SK-N-SH treated with all-trans-retinoic acid at 6 μM for 48 hours (cell line): ENCODE measurements around the gene TGIF1.

Source experiments
- ATAC-seq: fragments of 200-7000 bp; cut with Tn5 transposase; 3 replicates; pipeline ENCODE4 v1.9.1; 2020; ENCODE audit warnings: mild to moderate bottlenecking, moderate library complexity
- ARNTL ChIP-seq: fragments of 450-650 bp; formaldehyde crosslinking; IDR thresholded peaks from 2 replicates; pipeline ENCODE4 v1.5.0; 2020; ENCODE audit warnings: low read depth, mild to moderate bottlenecking, moderate library complexity, borderline replicate concordance
- BACH2 ChIP-seq: fragments of 250-450 bp; sonication (Bioruptor Pico); IDR thresholded peaks from 2 replicates; pipeline ENCODE4 v1.9.0; 2021; ENCODE audit warnings: mild to moderate bottlenecking, borderline replicate concordance
- CSDC2 ChIP-seq: fragments of 250-450 bp; sonication (Bioruptor Pico); IDR thresholded peaks from 2 replicates; pipeline ENCODE4 v1.5.0; 2020; ENCODE audit warnings: mild to moderate bottlenecking, moderate library complexity
- ESRRG ChIP-seq: fragments of 250-450 bp; sonication (Bioruptor Pico); IDR thresholded peaks from 2 replicates; pipeline ENCODE4 v1.6.1; 2021; ENCODE audit warnings: mild to moderate bottlenecking
- GLIS3 ChIP-seq: fragments of 250-450 bp; sonication (Bioruptor Pico); IDR thresholded peaks from 2 replicates; pipeline ENCODE4 v1.5.0; 2020; ENCODE audit warnings: mild to moderate bottlenecking, moderate library complexity
- ISL1 ChIP-seq: fragments of 250-450 bp; sonication (Bioruptor Pico); IDR thresholded peaks from 2 replicates; pipeline ENCODE4 v2.1.2; 2022; ENCODE audit warnings: mild to moderate bottlenecking, moderate library complexity
- OSR1 ChIP-seq: fragments of 250-450 bp; sonication (Bioruptor Pico); IDR thresholded peaks from 2 replicates; pipeline ENCODE4 v1.8.0; 2022; ENCODE audit warnings: moderate library complexity, mild to moderate bottlenecking, inconsistent platforms
- PPARA ChIP-seq: fragments of 250-450 bp; sonication (Bioruptor Pico); IDR thresholded peaks from 2 replicates; pipeline ENCODE4 v1.5.0; 2020; ENCODE audit warnings: mild to moderate bottlenecking, borderline replicate concordance
- RARB ChIP-seq: fragments of 250-450 bp; sonication (Bioruptor Pico); IDR thresholded peaks from 2 replicates; pipeline ENCODE4 v1.8.0; 2021; ENCODE audit warnings: mild to moderate bottlenecking, moderate library complexity
- SNAI2 ChIP-seq: fragments of 250-450 bp; sonication (Bioruptor Pico); IDR thresholded peaks from 2 replicates; pipeline ENCODE4 v1.5.0; 2020; ENCODE audit warnings: mild to moderate bottlenecking, moderate library complexity
- TCF4 ChIP-seq: fragments of 250-450 bp; sonication (Bioruptor Pico); IDR thresholded peaks from 2 replicates; pipeline ENCODE4 v1.8.0; 2021; ENCODE audit warnings: mild to moderate bottlenecking, moderate library complexity, borderline replicate concordance
- TOX ChIP-seq: fragments of 250-450 bp; sonication (Bioruptor Pico); IDR thresholded peaks from 2 replicates; pipeline ENCODE4 v1.8.0; 2021; ENCODE audit warnings: mild to moderate bottlenecking, moderate library complexity, borderline replicate concordance
- ZC3H10 ChIP-seq: fragments of 250-450 bp; sonication (Bioruptor Pico); IDR thresholded peaks from 2 replicates; pipeline ENCODE4 v1.5.1; 2021; ENCODE audit warnings: mild to moderate bottlenecking, moderate library complexity
- ZFP3 ChIP-seq: fragments of 250-450 bp; sonication (Bioruptor Pico); IDR thresholded peaks from 2 replicates; pipeline ENCODE4 v1.5.0; 2020; ENCODE audit warnings: mild to moderate bottlenecking, moderate library complexity
- ZFP30 ChIP-seq: fragments of 450-650 bp; formaldehyde crosslinking; IDR thresholded peaks from 2 replicates; pipeline ENCODE4 v1.5.0; 2022; ENCODE audit warnings: mild to moderate bottlenecking, moderate library complexity
- ZNF565 ChIP-seq: fragments of 450-650 bp; formaldehyde crosslinking; conservative IDR thresholded peaks from 2 replicates; pipeline ENCODE4 v1.5.0; 2020; ENCODE audit warnings: low read depth, mild to moderate bottlenecking, moderate library complexity
- ZNF70 ChIP-seq: fragments of 450-650 bp; formaldehyde crosslinking; IDR thresholded peaks from 2 replicates; pipeline ENCODE4 v1.5.0; 2020; ENCODE audit warnings: mild to moderate bottlenecking, moderate library complexity
- ZNF8 ChIP-seq: fragments of 450-650 bp; formaldehyde crosslinking; IDR thresholded peaks from 2 replicates; pipeline ENCODE4 v1.5.0; 2020; ENCODE audit warnings: mild to moderate bottlenecking, moderate library complexity
- TF ChIP-seq, protein P1 (sequence below): fragments of 250-450 bp; sonication (Bioruptor Pico); IDR thresholded peaks from 2 replicates; pipeline ENCODE4 v1.8.0; 2021; ENCODE audit warnings: low read depth, mild to moderate bottlenecking, moderate library complexity, borderline replicate concordance
- TF ChIP-seq, protein P2 (sequence below): fragments of 250-450 bp; sonication (Bioruptor Pico); IDR thresholded peaks from 2 replicates; pipeline ENCODE4 v1.5.1; 2021; ENCODE audit warnings: mild to moderate bottlenecking, moderate library complexity
- TF ChIP-seq, protein P3 (sequence below): fragments of 250-450 bp; sonication (Bioruptor Pico); IDR thresholded peaks from 2 replicates; pipeline ENCODE4 v1.5.0; 2020; ENCODE audit warnings: mild to moderate bottlenecking, moderate library complexity
- TF ChIP-seq, protein P4 (sequence below): fragments of 250-450 bp; sonication (Bioruptor Pico); IDR thresholded peaks from 2 replicates; pipeline ENCODE4 v1.8.0; 2020; ENCODE audit warnings: mild to moderate bottlenecking, moderate library complexity, borderline replicate concordance

The TGIF1 gene

DNA sequence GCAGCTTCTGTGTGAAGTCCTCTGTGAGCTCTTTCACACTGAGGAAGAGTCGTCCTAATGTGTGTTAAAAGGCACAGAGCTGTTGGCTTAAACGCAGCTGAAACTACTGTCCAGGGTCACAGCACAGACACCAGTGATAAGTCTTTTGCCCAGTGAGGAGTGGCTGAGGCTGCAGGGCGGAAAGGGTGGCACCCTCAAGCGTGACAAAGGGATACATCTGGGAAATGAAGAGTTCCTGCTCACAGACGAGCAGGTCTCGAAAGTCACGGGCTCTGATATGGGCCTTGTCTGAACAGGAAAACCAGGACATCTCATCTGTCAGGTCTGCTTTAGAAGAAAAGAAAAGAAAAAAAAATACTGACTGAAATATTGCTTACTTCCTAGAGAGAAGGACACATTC lies 36.5 kb downstream of the TGIF1 start (continued):
- TF ChIP-seq, protein P1, sequence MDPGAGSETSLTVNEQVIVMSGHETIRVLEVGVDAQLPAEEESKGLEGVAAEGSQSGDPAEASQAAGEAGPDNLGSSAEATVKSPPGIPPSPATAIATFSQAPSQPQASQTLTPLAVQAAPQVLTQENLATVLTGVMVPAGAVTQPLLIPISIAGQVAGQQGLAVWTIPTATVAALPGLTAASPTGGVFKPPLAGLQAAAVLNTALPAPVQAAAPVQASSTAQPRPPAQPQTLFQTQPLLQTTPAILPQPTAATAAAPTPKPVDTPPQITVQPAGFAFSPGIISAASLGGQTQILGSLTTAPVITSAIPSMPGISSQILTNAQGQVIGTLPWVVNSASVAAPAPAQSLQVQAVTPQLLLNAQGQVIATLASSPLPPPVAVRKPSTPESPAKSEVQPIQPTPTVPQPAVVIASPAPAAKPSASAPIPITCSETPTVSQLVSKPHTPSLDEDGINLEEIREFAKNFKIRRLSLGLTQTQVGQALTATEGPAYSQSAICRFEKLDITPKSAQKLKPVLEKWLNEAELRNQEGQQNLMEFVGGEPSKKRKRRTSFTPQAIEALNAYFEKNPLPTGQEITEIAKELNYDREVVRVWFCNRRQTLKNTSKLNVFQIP (CRISPR knock-in tag), result no peak
- TF ChIP-seq ARNTL (no peak), CSDC2 (CRISPR knock-in tag) (no peak), ZC3H10 (CRISPR knock-in tag) (no peak), TOX (no peak), PPARA (CRISPR knock-in tag) (no peak)

DNA sequence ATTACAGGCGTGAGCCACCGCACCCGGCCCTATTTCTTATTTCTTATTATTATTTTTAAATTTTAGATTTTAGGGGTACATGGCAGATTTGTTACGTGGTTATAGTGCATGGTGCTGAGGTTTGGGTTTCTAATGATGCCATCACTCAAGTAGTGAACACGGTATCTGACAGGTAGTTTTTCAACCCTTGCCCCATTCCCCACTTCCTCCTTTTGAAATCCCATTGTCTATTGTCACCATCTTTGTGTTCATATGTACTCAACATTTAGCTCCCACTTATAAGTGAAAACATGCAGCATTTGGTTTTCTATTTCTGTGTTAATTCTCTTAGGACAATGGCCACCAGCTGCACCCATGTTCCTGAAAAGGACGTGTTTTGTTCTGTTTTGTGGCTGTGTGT lies 39.5 kb downstream of the TGIF1 start:
- TF ChIP-seq SNAI2 (CRISPR knock-in tag) (no peak), GLIS3 (CRISPR knock-in tag) (no peak), TCF4 (CRISPR knock-in tag) (no peak), PPARA (CRISPR knock-in tag) (no peak), ISL1 (CRISPR knock-in tag) (no peak), OSR1 (no peak), ARNTL (no peak), TOX (no peak), ZFP30 (CRISPR knock-in tag) (no peak), ESRRG (no peak), ZC3H10 (CRISPR knock-in tag) (no peak), BACH2 (CRISPR knock-in tag) (no peak), ZNF8 (no peak), ZFP3 (CRISPR knock-in tag) (no peak), ZNF565 (CRISPR knock-in tag) (no peak), RARB (CRISPR knock-in tag) (no peak)
- TF ChIP-seq, protein P1 (CRISPR knock-in tag), result no peak
- TF ChIP-seq, protein P2, sequence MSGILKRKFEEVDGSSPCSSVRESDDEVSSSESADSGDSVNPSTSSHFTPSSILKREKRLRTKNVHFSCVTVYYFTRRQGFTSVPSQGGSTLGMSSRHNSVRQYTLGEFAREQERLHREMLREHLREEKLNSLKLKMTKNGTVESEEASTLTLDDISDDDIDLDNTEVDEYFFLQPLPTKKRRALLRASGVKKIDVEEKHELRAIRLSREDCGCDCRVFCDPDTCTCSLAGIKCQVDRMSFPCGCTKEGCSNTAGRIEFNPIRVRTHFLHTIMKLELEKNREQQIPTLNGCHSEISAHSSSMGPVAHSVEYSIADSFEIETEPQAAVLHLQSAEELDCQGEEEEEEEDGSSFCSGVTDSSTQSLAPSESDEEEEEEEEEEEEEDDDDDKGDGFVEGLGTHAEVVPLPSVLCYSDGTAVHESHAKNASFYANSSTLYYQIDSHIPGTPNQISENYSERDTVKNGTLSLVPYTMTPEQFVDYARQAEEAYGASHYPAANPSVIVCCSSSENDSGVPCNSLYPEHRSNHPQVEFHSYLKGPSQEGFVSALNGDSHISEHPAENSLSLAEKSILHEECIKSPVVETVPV, result no peak
- TF ChIP-seq, protein P3, sequence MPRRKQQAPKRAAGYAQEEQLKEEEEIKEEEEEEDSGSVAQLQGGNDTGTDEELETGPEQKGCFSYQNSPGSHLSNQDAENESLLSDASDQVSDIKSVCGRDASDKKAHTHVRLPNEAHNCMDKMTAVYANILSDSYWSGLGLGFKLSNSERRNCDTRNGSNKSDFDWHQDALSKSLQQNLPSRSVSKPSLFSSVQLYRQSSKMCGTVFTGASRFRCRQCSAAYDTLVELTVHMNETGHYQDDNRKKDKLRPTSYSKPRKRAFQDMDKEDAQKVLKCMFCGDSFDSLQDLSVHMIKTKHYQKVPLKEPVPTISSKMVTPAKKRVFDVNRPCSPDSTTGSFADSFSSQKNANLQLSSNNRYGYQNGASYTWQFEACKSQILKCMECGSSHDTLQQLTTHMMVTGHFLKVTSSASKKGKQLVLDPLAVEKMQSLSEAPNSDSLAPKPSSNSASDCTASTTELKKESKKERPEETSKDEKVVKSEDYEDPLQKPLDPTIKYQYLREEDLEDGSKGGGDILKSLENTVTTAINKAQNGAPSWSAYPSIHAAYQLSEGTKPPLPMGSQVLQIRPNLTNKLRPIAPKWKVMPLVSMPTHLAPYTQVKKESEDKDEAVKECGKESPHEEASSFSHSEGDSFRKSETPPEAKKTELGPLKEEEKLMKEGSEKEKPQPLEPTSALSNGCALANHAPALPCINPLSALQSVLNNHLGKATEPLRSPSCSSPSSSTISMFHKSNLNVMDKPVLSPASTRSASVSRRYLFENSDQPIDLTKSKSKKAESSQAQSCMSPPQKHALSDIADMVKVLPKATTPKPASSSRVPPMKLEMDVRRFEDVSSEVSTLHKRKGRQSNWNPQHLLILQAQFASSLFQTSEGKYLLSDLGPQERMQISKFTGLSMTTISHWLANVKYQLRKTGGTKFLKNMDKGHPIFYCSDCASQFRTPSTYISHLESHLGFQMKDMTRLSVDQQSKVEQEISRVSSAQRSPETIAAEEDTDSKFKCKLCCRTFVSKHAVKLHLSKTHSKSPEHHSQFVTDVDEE (CRISPR knock-in tag), result no peak
- TF ChIP-seq, protein P4, sequence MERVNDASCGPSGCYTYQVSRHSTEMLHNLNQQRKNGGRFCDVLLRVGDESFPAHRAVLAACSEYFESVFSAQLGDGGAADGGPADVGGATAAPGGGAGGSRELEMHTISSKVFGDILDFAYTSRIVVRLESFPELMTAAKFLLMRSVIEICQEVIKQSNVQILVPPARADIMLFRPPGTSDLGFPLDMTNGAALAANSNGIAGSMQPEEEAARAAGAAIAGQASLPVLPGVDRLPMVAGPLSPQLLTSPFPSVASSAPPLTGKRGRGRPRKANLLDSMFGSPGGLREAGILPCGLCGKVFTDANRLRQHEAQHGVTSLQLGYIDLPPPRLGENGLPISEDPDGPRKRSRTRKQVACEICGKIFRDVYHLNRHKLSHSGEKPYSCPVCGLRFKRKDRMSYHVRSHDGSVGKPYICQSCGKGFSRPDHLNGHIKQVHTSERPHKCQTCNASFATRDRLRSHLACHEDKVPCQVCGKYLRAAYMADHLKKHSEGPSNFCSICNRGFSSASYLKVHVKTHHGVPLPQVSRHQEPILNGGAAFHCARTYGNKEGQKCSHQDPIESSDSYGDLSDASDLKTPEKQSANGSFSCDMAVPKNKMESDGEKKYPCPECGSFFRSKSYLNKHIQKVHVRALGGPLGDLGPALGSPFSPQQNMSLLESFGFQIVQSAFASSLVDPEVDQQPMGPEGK (CRISPR knock-in tag), result no peak
- no peak for ATAC-seq

DNA sequence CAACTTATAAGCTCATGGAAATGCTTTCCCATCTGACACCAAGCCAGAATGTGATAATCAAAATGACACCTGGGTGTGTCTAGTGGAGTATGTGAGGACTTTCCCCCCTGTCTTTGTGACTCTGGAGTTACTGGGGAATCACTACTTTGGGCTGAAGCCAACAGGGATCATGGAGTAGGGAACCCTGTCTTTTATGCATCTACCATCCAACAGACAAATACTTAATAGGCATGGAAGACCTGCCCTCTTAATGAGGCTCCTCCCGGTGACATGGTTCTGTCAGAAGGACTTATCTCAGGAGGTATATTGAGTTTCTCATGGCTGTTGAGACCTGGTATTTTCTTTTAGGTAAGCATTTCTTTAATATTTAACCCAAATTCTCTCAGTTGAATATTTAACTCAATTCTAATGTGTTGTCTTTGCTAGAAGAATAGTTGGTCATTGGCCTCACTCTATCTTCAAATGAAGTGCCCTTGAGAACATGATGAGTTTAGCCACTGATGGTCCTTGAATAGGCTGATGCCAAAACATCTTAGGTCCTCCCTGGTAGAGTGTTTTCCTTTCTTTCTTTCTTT lies 42.1 kb downstream of the TGIF1 start:
- ATAC-seq, result no peak
- TF ChIP-seq CSDC2 (CRISPR knock-in tag) (no peak), SNAI2 (CRISPR knock-in tag) (no peak), ZNF70 (CRISPR knock-in tag) (no peak), ZC3H10 (CRISPR knock-in tag) (no peak), BACH2 (CRISPR knock-in tag) (no peak), RARB (CRISPR knock-in tag) (no peak), ZFP3 (CRISPR knock-in tag) (no peak), PPARA (CRISPR knock-in tag) (no peak)
- TF ChIP-seq, protein P2, result no peak
- TF ChIP-seq, protein P4 (CRISPR knock-in tag), result no peak
